NCI-H146 treated with DMSO at 0.1 percent for 48 hours (cell line): ENCODE measurements around the gene EVC.
"Not testable (repeated sequence)": the region's sequence is repeated elsewhere in the genome, so short reads cannot be mapped to it uniquely, and the experiment has no call there.

Experiments
- DNase-seq: peaks from one replicate; lab custom pipeline; 2025; ENCODE audit not compliant: unreplicated experiment; lab: John Stamatoyannopoulos, UW

The EVC gene

GRCh38 chr4:5810151-5810550 is 99.2 kb downstream of the EVC start:
- DNase-seq, result no peak

GRCh38 chr4:5810770-5811430 is 99.9 kb downstream of the EVC start:
- DNase-seq, result no peak

GRCh38 chr4:5812057-5812456 is 101.1 kb downstream of the EVC start:
- not testable (repeated sequence) for DNase-seq

GRCh38 chr4:5812506-5813229 is 101.7 kb downstream of the EVC start:
- DNase-seq, result peak; percentile 17

- DNase-seq, result no peak
These were observed 102.9 kb downstream of the EVC start for GRCh38 chr4:5813882-5814255.

- DNase-seq, result no peak
These were observed 103.4 kb downstream of the EVC start for GRCh38 chr4:5814421-5814820.

- no peak for DNase-seq
These were observed 104.6 kb downstream of the EVC start for GRCh38 chr4:5815641-5816040.

GRCh38 chr4:5816101-5816500 is 105.1 kb downstream of the EVC start:
- DNase-seq, result no peak

GRCh38 chr4:5816851-5817375 is 105.9 kb downstream of the EVC start:
- no peak for DNase-seq

- no peak for DNase-seq
These were observed 110.8 kb downstream of the EVC start for GRCh38 chr4:5821665-5822358.

- no peak for DNase-seq
These were observed 111.6 kb downstream of the EVC start for GRCh38 chr4:5822619-5823018.

- DNase-seq, result no peak
These were observed 112.7 kb downstream of the EVC start for GRCh38 chr4:5823542-5824211.

- no peak for DNase-seq
These were observed 113.2 kb downstream of the EVC start for GRCh38 chr4:5824227-5824626.

GRCh38 chr4:5824635-5825034 is 113.6 kb downstream of the EVC start:
- DNase-seq, result no peak

GRCh38 chr4:5825321-5826041 is 114.5 kb downstream of the EVC start:
- no peak for DNase-seq

GRCh38 chr4:5826437-5827107 is 115.6 kb downstream of the EVC start:
- no peak for DNase-seq

GRCh38 chr4:5827108-5828004 is 116.4 kb downstream of the EVC start:
- no peak for DNase-seq

- no peak for DNase-seq
These were observed 117.0 kb downstream of the EVC start for GRCh38 chr4:5828005-5828391.

GRCh38 chr4:5836943-5837342 is 125.9 kb downstream of the EVC start:
- no peak for DNase-seq
